A673 (cell line): ENCODE results near the gene LAT.

Experiments used
- EZH2 ChIP-seq: fragments of 200-600 bp; sonication (generic); IDR thresholded peaks from 2 replicates; pipeline ENCODE4 v1.6.1; 2017; ENCODE audit warnings: borderline replicate concordance, low read depth, mild to moderate bottlenecking, mixed read lengths, antibody characterized with exemption, low read length; ENCODE audit not compliant: poor library complexity, severe bottlenecking
- TF ChIP-seq, protein P1 (sequence below): fragments of 300-800, 200-600 bp; sonication (generic); conservative IDR thresholded peaks from 2 replicates; pipeline ENCODE4 v1.5.1; 2017; ENCODE audit warnings: low read depth, mild to moderate bottlenecking, antibody characterized with exemption, low read length, moderate library complexity, mixed read lengths

DNA sequence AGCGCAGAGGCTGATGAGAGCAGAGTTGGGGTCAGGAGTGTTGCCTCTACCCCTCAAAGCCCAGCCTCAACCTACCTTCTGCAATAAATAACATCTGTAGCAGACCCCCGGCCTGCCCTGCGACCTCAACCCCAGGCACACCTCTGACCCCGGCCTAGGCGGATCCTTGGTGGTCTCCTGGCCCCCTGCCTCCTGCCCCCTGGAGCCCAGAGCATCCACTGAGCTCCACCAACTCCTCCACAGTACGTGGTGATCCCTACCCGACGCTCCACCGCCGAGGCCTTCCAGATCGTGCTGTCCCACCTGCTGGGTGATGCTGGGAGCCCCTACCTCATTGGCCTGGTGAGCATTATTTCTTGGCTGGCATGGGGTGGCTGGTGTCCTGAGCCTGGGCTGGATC is 1.9 kb upstream of the LAT start:
- TF ChIP-seq, protein P1, sequence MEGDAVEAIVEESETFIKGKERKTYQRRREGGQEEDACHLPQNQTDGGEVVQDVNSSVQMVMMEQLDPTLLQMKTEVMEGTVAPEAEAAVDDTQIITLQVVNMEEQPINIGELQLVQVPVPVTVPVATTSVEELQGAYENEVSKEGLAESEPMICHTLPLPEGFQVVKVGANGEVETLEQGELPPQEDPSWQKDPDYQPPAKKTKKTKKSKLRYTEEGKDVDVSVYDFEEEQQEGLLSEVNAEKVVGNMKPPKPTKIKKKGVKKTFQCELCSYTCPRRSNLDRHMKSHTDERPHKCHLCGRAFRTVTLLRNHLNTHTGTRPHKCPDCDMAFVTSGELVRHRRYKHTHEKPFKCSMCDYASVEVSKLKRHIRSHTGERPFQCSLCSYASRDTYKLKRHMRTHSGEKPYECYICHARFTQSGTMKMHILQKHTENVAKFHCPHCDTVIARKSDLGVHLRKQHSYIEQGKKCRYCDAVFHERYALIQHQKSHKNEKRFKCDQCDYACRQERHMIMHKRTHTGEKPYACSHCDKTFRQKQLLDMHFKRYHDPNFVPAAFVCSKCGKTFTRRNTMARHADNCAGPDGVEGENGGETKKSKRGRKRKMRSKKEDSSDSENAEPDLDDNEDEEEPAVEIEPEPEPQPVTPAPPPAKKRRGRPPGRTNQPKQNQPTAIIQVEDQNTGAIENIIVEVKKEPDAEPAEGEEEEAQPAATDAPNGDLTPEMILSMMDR: no peak
- TF ChIP-seq EZH2: no peak
